ENCODE data around the gene GFRA1. TPM values are rescaled to one million over a fixed set of nuclear protein-coding genes. Genes with fewer than 3 reads are reported as not detected.

GFRA1 gene
- total and polyA plus RNA-seq, 2 donors (not counting 1 experiment from before 2014, with no cell fraction given) = not detected

- no peak for DNase-seq
- no peak overlapping the region for H3K27ac Mint-ChIP-seq
- H3K9ac ChIP-seq (ENCODE audit: low read length) = no peak overlapping the region
- H3K9me3 Mint-ChIP-seq (ENCODE audit: insufficient read depth) = no peaks in the 10 kb centered on the region
- no CpG with 5 or more reads among the region's 2 CpGs for WGBS (ENCODE audit: insufficient coverage)
- no peak overlapping the region for H2AFZ ChIP-seq (ENCODE audit: insufficient read depth, low read depth, low read length, poor library complexity, severe bottlenecking)
- no peak overlapping the region for H3K4me2 ChIP-seq (replicated peaks; ENCODE audit: low read depth, low read length, poor library complexity, severe bottlenecking)
- ChIA-PET CTCF (no interaction called here), POLR2A (no interaction called here)
- intact Hi-C loops (cut with micrococcal nuclease) = no loop called here
- no peak overlapping the region for H3K4me3 ChIP-seq (ENCODE audit: control extremely low read depth in 1 of 5, extremely low read depth in 1 of 5, insufficient read depth in 1 of 5, low read depth in 2 of 5, low read length in 4 of 5)
- no peak overlapping the region for H3K27ac ChIP-seq (ENCODE audit: low read length in 2 of 2)
- H3K4me1 ChIP-seq (ENCODE audit: control insufficient read depth in 2 of 2, insufficient read depth in 2 of 2, low read length in 2 of 2) = no peaks in the 10 kb centered on the region
- TF ChIP-seq EZH2 (IDR thresholded peaks at IDR 0.05; ENCODE audit: borderline replicate concordance, insufficient read depth, low read depth, low read length, poor library complexity, severe bottlenecking) = no peak
- no peak for TF ChIP-seq CTCF (IDR thresholded peaks at IDR 0.05)
- ATAC-seq (ENCODE audit: low read depth) = no peak
- no peaks in the 10 kb centered on the region for H3K79me2 ChIP-seq (ENCODE audit: control insufficient read depth, insufficient read depth, low read length)
- no peaks in the 10 kb centered on the region for H3K4me1 Mint-ChIP-seq
- H3K36me3 ChIP-seq (replicated peaks in 1 of 2; ENCODE audit: control extremely low read depth in 1 of 2, control insufficient read depth in 1 of 2, extremely low read depth in 1 of 2, insufficient read depth in 2 of 2, low read length in 1 of 2) = no peaks in the 10 kb centered on the region
- H3K9me3 ChIP-seq (ENCODE audit: control extremely low read depth in 1 of 3, control insufficient read depth in 2 of 3, insufficient read depth in 1 of 3, low read length in 2 of 3) = peaks cover 0 to 3% (median 0%) of the 10 kb centered on the region in 3 donors
- no peak overlapping the region for H3K4me3 Mint-ChIP-seq
- no peaks in the 10 kb centered on the region for H3K27me3 ChIP-seq (replicated peaks in 1 of 4; ENCODE audit: control extremely low read depth in 1 of 4, control insufficient read depth in 3 of 4, insufficient read depth in 4 of 4, low read length in 3 of 4)
- peaks cover 3% of the 10 kb centered on the region for H3K27me3 Mint-ChIP-seq
- no peaks in the 10 kb centered on the region for H4K20me1 ChIP-seq (ENCODE audit: control insufficient read depth, insufficient read depth, low read length, poor library complexity, severe bottlenecking)
Measured at GRCh38 chr10:116233230-116233629, 39.8 kb downstream of the GFRA1 start.

GRCh38 chr10:116232613-116233012, 40.4 kb downstream of the GFRA1 start:
- H3K9ac ChIP-seq (ENCODE audit: low read length) = no peak overlapping the region
- no peaks in the 10 kb centered on the region for H3K4me1 ChIP-seq (ENCODE audit: control insufficient read depth in 2 of 2, insufficient read depth in 2 of 2, low read length in 2 of 2)
- peaks cover 0 to 3% (median 0%) of the 10 kb centered on the region in 3 donors for H3K9me3 ChIP-seq (ENCODE audit: control extremely low read depth in 1 of 3, control insufficient read depth in 2 of 3, insufficient read depth in 1 of 3, low read length in 2 of 3)
- Mint-ChIP-seq H3K9me3 (ENCODE audit: insufficient read depth) (no peaks in the 10 kb centered on the region), H3K27ac (no peak overlapping the region), H3K4me3 (no peak overlapping the region), H3K4me1 (no peaks in the 10 kb centered on the region), H3K27me3 (peaks cover 3% of the 10 kb centered on the region)
- no peak for ATAC-seq (ENCODE audit: low read depth)
- ChIA-PET POLR2A (no interaction called here), CTCF (no interaction called here)
- no CpG with 5 or more reads among the region's 2 CpGs for WGBS (ENCODE audit: insufficient coverage)
- H3K27ac ChIP-seq (ENCODE audit: low read length in 2 of 2) = no peak overlapping the region
- no peak overlapping the region for H3K4me3 ChIP-seq (ENCODE audit: control extremely low read depth in 1 of 5, extremely low read depth in 1 of 5, insufficient read depth in 1 of 5, low read depth in 2 of 5, low read length in 4 of 5)
- H3K4me2 ChIP-seq (replicated peaks; ENCODE audit: low read depth, low read length, poor library complexity, severe bottlenecking) = no peak overlapping the region
- no peak for TF ChIP-seq EZH2 (IDR thresholded peaks at IDR 0.05; ENCODE audit: borderline replicate concordance, insufficient read depth, low read depth, low read length, poor library complexity, severe bottlenecking)
- TF ChIP-seq CTCF (IDR thresholded peaks at IDR 0.05) = no peak
- H3K27me3 ChIP-seq (replicated peaks in 1 of 4; ENCODE audit: control extremely low read depth in 1 of 4, control insufficient read depth in 3 of 4, insufficient read depth in 4 of 4, low read length in 3 of 4) = no peaks in the 10 kb centered on the region
- H4K20me1 ChIP-seq (ENCODE audit: control insufficient read depth, insufficient read depth, low read length, poor library complexity, severe bottlenecking) = no peaks in the 10 kb centered on the region
- intact Hi-C loops (cut with micrococcal nuclease) = no loop called here
- DNase-seq = no peak
- no peak overlapping the region for H2AFZ ChIP-seq (ENCODE audit: insufficient read depth, low read depth, low read length, poor library complexity, severe bottlenecking)
- H3K36me3 ChIP-seq (replicated peaks in 1 of 2; ENCODE audit: control extremely low read depth in 1 of 2, control insufficient read depth in 1 of 2, extremely low read depth in 1 of 2, insufficient read depth in 2 of 2, low read length in 1 of 2) = no peaks in the 10 kb centered on the region
- no peaks in the 10 kb centered on the region for H3K79me2 ChIP-seq (ENCODE audit: control insufficient read depth, insufficient read depth, low read length)

Data from B cell (primary cell).